Uterus (tissue), 2 donors: ENCODE data around the gene SDK2.

Experiments
- POLR2A ChIP-seq, 2 donors: fragments of 450-650 bp; IDR thresholded peaks; one replicate each; pipeline ENCODE4 v1.6.1; 2016; ENCODE audit warnings: antibody characterized with exemption in 2 of 2, mild to moderate bottlenecking in 1 of 2, moderate library complexity in 1 of 2
- TF ChIP-seq, protein P1 (sequence below), 4 experiments: fragments of 200-600 bp in 2 of 4; fragments of 450-650 bp in 2 of 4; sonication (generic) in 2 of 4; IDR thresholded peaks; one replicate each; pipeline ENCODE4 v1.5.1; 2016 to 2019; ENCODE audit warnings: antibody characterized with exemption in 4 of 4, mild to moderate bottlenecking in 2 of 4, moderate library complexity in 1 of 4

GRCh38 chr17:73285603-73285908 lies 358.7 kb downstream of the SDK2 start:
- no peak for TF ChIP-seq POLR2A (IDR thresholded peaks at IDR 0.05)
- TF ChIP-seq, protein P1, sequence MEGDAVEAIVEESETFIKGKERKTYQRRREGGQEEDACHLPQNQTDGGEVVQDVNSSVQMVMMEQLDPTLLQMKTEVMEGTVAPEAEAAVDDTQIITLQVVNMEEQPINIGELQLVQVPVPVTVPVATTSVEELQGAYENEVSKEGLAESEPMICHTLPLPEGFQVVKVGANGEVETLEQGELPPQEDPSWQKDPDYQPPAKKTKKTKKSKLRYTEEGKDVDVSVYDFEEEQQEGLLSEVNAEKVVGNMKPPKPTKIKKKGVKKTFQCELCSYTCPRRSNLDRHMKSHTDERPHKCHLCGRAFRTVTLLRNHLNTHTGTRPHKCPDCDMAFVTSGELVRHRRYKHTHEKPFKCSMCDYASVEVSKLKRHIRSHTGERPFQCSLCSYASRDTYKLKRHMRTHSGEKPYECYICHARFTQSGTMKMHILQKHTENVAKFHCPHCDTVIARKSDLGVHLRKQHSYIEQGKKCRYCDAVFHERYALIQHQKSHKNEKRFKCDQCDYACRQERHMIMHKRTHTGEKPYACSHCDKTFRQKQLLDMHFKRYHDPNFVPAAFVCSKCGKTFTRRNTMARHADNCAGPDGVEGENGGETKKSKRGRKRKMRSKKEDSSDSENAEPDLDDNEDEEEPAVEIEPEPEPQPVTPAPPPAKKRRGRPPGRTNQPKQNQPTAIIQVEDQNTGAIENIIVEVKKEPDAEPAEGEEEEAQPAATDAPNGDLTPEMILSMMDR (IDR thresholded peaks at IDR 0.05), result no peak
